GM15510 (cell line): ENCODE measurements around the gene NACAD.

Source experiments
- POLR2A ChIP-seq: IDR thresholded peaks from 3 replicates; pipeline ENCODE4 v1.6.1; 2011; ENCODE audit warnings: borderline replicate concordance; ENCODE audit not compliant: insufficient read length; ENCODE audit errors: extremely low read depth

Gene NACAD

GRCh38 chr7:45073786-45074527 lies 14.8 kb downstream of the NACAD start:
- no peak for TF ChIP-seq POLR2A

DNA sequence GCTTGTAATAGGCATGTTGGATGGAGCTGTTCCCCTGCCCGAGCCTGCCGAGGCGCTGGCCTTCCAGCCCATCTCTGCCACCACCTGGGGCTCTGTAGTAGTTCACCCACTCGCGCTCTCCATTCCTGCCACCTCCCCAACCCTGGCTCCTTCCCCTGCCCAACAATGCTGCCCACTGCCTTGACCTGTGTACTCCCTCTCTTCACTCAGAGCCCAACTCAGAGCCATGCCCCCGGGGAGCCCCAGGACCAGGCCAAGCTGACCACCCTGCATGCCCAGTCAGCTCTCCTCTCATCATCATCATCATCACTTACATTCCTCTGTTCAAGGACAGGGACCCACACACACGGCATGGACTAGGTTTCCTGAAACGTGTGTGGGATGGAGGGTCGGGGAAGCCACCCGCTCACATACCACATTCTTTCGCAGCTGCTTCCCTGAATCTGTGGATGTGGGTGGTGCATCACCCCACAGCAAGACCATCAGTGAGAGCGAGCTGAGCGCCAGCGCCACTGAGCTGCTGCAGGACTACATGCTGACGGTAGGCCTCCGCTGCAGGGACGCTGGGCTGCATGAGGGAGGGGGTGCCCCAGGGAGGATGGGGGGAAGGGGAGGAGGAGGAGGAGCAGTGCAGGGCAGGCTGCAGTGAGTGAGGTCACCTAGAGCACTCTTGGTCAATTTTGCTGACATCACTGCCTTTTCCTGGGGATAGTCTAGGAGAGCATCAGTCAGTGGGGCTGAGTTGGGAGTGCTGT lies 15.6 kb downstream of the NACAD start:
- TF ChIP-seq POLR2A, result no peak

GRCh38 chr7:45072131-45073030 lies 16.4 kb downstream of the NACAD start:
- no peak for TF ChIP-seq POLR2A

GRCh38 chr7:45071528-45071927 lies 17.2 kb downstream of the NACAD start:
- TF ChIP-seq POLR2A, result no peak

GRCh38 chr7:45070254-45070642 lies 18.5 kb downstream of the NACAD start:
- TF ChIP-seq POLR2A, result no peak

DNA sequence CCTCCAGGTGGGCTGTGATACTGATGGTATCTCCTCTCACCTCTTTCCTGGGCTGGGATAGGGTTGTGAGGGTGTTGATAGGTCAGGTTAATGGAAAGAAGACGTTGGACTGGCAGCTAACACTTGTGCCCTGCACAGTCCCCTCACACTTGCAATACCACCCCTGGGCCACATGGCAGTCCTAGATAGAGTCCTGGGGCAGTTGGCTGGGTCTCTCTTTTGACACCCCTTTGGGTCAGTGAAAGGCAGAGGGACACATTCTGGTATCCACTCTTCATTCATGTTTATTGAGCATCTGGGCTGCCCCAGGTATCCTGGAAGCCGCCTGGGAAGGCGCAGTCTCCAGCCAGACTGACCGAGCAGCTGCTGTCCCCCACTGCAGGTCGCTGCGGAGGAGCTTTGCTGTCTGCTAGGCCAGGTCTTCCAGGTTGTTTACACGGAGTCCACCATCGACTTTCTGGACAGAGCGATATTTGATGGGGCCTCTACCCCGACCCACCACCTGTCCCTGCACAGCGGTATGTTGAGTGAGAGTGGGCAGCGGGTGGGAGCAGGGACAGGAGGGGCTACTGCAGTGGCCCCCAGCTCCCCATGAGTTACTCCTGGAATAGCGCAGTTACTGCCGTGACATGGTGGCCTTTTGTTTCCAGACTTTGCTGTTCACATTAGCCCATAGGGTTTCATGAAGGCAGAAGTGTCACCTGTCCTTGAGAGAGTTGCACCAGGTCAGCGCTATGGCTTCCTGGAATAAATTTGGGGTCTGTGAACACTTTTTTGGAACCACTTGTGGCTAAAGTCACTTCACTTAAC lies 19.1 kb downstream of the NACAD start:
- TF ChIP-seq POLR2A, result no peak

DNA sequence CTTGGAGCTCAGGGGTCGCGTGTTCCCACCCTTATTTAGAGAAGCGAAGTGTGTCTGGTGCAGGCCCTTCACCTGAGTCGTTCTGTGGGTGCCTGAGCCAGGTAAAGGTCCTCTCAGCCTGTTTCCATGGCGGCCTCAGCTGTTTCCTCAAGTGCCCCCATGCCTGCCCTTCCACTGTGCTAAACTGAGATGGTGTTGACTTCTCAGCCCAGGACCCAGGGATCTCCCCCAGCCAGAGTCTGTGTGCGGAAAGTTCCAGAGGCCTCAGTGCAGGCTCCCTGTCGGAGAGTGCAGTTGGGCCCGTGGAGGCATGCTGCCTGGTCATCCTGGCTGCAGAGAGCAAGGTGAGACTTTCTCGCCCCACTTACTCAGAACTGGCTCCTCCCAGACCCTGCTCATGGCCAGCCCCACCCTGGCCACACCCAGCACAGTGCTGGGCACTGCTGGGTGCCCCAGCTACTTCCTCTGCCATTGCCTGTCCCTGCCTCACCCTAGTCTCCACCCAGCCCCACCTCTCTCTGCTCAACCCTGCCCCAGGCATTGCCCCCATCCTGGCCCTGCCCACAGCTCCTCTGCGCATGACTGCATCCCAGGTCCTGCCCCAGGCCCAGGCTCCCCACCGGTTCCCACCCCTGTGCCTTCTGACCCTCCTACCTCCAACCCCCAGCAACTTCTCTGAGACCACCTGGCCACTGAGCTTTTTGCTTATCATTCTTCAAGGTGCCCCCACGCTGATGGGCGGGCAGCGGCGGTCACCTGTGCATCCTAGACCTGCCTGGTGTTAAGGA lies 20.3 kb downstream of the NACAD start:
- no peak for TF ChIP-seq POLR2A

DNA sequence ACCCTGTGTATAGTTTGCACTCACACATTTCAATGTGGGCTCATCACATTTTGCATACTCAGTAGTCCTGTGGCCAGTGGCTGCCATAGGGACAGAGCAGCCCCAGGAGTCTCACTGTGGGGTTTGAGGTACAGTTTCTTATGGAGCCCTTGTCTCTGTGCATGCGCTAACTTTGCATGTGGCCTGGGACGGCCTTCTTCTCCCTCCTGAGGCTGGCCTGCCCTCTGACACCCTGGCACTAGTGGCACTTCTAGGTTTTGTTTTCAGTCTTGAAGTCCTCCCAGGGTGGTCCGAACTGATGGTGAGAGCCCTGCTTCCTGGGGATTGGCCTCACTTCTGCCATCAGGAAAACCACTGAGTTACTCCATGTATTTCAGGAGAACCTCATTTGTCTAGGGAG lies 21.2 kb downstream of the NACAD start:
- no peak for TF ChIP-seq POLR2A

DNA sequence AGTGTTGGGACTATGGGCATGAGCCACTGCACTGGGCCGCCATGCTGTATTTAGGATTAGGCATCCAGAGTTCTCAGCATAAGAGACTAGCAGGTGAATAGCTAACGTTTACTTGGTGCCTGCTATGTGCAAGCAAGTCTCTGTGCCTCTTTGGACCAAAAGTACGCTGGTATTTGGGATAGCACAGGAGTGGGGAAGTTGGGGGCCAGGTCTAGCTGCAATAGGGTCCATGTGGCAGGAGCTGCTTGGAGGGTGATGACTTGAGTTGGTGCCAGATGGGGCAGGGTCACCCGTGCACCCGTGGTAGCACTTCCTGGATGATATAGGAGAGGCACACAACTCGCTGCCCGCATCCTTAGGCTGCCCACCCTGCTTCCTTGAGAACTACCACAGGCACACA lies 22.4 kb downstream of the NACAD start:
- no peak for TF ChIP-seq POLR2A

DNA sequence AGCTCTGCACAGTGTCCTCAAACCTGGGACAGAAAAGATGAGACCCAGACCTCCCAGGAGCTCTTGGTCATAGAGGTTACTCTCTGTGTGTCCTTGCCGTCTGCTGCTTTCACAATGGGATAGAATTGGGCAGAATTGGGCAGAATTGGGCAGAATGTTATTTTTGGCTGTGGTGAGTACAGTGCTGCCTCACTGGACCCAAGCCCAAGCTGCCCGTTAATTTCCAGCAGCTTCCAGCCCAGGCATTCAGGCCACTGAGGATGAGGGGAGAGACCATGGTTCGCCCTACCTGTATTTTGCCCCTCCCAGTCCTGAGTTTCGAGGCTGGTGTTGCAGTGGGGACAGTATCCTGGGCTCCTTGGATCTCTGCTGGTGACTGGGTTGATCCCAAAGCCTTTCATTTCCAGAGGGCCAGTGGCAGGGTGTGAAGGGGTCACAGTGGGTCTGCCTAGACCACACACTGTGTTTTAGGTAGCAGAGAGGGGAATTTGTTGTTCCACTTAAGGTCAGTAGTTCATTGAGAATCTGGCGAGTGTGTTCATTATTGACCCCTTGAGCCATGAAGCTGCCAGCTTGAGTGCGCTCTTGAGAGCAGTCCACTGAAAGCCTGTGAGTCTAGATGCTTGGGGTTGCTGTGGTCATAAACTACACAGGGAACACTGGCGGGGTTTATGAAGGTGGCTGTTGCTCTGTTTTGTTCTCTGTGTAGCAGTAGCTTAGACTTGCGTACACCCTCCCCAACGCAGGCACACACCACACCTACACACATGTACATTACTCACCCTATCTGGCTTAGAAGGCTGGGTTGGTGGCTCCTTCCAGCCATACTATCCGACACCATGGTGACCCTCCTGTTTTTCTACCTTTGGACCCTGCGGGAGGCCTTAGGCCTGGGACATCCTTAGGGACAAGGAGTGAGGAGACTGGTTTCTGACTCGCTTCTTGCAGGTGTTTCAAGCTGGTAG lies 23.5 kb downstream of the NACAD start:
- no peak for TF ChIP-seq POLR2A

- no peak for TF ChIP-seq POLR2A
Measured at GRCh38 chr7:45064047-45064725, 24.6 kb downstream of the NACAD start.
